GM18505 (cell line): ENCODE data around the gene UBASH3A.

Experiments used
- ATAC-seq: cut with Tn5 transposase; IDR thresholded peaks from one replicate; pipeline ENCODE4 v1.9.1; 2021; ENCODE audit not compliant: unreplicated experiment
- POLR2A ChIP-seq: IDR thresholded peaks from 4 replicates; pipeline ENCODE4 v1.6.1; 2011; ENCODE audit warnings: borderline replicate concordance; ENCODE audit not compliant: insufficient read depth, insufficient read length; ENCODE audit errors: extremely low read depth

Gene UBASH3A

DNA sequence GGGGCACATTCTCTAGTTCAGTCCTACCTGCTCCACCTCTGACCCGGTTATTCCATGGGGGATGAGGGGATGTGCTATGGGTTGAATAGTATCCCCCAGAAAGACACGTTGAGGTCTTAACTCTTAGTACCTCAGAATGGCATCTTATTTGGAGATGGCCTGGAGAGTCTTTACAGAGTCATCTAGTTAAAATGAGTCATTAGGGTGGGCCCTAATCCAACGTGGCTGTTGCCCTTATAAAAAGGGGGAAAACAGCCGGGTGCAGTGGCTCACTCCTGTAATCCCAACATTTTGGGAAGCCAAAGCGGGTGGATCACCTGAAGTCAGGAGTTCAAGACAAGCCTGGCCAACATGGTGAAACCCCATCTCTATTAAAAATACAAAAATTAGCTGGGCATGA, 13.5 kb upstream of the UBASH3A start:
- no peak for ATAC-seq

GRCh38 chr21:42390696-42391095, 13.0 kb upstream of the UBASH3A start:
- no peak for ATAC-seq
- no peak for TF ChIP-seq POLR2A

More for the DNA sequence above, 13.5 kb upstream of the UBASH3A start:
- TF ChIP-seq POLR2A = no peak

DNA sequence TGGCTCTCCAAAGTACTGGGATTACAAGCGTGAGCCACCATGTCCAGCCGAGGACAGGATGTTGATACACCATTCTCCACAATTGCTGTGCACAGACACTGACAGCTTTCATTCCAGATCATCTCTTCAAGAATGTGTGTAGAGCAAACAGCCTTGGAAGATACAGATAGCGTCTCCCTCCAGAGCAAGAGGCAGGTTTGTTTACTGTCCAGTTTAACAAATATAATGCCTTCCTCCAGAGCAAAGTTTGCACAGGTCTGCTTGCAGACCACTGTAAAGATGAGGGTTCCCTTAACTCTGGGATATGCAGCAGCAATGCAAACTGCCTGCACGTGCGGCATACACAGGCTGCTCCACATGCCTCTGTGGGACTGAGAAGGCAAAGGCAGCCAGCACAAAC, 12.4 kb upstream of the UBASH3A start:
- TF ChIP-seq POLR2A = no peak
- ATAC-seq = no peak

DNA sequence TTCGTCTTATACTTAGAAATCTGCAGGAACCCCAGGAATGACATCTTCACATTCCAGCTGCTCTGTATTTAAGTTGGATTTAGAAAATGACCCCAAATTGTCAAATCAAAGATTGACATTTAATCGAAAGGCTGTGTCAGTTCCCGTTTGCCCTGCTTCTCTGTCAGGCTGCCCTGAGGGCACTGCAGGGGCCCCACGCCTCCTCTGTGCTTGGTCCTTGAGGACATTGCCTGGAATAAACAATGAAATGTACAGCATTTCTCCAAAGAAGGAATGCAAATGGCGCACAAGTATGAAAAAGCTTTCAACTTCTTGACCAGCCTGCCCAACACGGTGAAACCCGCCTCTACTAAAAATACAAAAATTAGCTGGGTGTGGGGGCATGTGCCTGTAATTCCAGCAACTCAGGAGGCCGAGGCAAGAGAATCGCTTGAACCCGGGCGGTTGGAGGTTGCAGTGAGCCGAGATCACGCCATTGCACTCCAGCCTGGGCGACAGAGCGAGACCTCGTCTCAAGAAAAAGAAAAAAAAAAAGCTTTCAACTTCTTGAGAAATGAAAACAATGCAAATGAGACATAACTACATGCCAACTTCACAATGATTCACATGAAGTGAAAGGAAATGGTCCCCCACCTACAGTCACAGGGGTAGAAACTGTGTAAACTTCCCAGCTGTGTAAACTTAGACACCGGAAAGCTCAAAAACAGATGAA, 10.8 kb upstream of the UBASH3A start:
- ATAC-seq = peak; percentile 72
- no peak for TF ChIP-seq POLR2A

GRCh38 chr21:42393443-42393950, 10.2 kb upstream of the UBASH3A start:
- no peak for TF ChIP-seq POLR2A

DNA sequence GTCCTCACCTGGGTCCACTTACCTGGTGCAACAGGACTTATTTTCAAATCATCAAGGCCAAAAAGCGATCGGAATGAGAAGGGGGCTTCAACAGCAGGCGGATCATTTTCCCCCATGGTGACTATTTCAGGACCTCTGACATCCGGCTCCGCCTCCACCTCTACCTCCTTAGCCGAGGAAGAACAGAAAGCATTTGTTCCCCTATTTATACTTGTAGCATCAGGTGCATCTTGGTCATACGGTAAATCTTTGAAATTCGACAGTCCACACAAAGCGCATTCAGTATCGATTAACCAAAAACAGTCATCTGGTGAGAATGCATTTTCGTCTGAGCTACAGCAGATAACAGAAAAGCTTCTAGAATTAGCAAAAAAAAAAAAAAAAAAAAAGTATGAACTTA, 8.4 kb upstream of the UBASH3A start:
- no peak for TF ChIP-seq POLR2A

More at GRCh38 chr21:42393443-42393950, 10.2 kb upstream of the UBASH3A start:
- ATAC-seq = peak; percentile 26

DNA sequence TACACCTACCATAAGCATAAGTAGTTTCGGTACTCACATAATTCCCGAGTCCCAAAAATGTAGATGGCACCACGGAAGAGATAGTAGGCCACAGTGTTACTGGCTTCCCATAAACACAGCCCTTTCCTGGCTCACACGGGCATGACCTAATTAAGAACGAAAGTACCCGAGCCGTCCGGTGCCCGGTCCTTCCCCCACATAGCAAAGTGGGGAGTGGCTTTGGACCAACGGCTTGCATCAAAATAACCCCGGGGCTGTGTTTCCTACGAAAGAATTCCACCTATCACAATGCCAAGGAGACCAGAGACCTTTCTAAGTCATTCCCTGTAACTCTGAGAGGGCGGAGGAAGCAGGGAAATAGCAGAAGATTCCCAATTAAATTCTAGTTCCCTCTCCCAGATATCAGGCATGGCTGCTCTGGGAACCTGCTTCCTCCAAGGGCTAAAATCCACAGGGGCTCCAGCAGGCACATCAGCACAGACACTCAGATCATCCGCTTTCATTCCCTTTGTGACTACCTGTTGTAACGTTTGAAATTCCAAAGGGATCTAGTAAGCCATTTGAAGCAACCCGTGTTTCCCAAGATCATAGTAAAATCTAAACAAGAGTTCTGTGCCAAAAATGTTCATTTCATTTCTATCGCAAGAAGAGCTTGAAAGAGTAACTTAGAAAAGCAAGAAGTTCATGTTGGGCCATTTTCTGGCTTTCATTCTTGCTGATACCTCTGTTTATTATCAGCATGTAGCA, 7.6 kb upstream of the UBASH3A start, which contains the start of gene TMPRSS3:
Gene TMPRSS3, minus strand, starts transcription at position 148 of the 747 bp plus-strand sequence. CDS start 635 bp downstream, outside the sequence.
- TF ChIP-seq POLR2A = no peak
- no peak for ATAC-seq

More for the DNA sequence above, 8.4 kb upstream of the UBASH3A start:
- no peak for ATAC-seq

DNA sequence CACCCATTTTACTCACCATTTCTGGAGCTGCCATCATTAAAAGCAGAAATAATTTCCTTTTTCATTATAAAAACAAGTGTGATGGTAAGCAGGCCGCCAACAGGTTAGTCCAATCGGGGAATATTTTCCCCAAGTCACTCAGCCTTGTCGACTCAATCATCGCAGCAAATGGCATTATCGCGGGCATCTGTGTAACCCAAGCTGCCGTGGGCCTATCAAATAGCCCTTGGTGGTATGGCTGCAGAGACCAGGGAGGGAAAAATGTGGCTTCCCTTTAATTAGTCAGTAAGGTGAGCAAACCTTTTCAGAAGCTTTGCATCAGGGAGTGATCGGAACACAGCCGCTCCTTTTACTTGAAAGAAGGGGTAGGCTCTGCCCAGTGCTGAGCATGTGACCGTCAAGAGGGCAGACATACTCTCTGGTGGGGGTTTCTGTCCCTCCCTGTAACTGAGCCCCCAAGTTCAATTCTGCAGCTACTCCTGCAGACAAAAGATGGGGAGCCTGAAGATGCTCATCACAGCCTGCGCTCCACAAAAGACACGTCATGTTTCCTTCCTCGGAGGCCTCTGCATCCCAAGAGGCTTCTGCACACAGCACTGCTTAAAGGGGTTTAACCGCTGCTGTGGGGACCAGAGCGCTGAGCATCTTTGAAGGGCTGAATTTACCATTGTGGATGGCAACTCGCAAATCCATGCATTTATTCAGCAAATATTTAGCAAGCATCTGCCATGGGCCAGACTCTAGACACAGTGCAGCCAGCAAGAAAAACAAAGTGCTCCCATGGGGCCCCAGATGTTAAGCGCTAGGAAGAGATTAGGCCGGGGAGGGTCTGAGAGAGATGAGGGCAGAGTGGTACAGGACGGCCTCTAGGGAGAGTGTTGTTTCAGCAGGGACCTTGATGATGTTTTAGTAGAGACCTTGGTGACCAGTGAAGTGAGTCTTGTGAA, 6.6 kb upstream of the UBASH3A start:
- TF ChIP-seq POLR2A = no peak
- no peak for ATAC-seq

- no peak for ATAC-seq
- TF ChIP-seq POLR2A = no peak
Measured at GRCh38 chr21:42397746-42398394, 5.8 kb upstream of the UBASH3A start.

DNA sequence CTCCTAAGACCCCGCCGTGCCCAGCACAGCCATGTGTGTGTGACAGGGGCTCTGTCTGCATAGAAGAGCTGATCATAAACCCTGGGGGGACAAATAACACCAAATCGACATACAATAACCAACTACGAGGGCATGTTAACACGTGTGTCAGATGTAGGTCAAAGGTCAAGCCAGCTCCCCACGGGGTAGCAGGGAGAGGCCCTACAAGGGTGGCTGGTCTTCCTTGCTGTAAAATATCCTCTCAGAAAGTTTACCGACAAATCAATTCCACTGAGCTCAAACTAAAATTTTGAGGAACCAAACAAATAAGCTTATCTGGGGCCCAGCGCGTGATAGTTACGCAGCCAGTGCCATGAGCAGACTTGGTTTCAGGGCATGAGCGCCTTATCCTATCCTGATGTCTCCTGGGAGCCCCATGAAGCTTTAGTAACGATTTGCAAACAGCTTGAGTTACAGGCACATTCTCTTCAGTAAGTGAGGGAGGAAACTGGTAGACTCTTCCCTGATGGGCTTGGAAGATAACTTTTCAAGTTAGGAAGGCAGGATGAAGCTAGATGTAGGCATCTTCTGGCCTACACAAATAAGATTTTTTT, 5.2 kb upstream of the UBASH3A start:
- ATAC-seq = no peak
- no peak for TF ChIP-seq POLR2A

- no peak for TF ChIP-seq POLR2A
- ATAC-seq = no peak
Measured at GRCh38 chr21:42400525-42400924, 3.2 kb upstream of the UBASH3A start.

- ATAC-seq = no peak
- TF ChIP-seq POLR2A = no peak
Measured at GRCh38 chr21:42401154-42401553, 2.5 kb upstream of the UBASH3A start.

DNA sequence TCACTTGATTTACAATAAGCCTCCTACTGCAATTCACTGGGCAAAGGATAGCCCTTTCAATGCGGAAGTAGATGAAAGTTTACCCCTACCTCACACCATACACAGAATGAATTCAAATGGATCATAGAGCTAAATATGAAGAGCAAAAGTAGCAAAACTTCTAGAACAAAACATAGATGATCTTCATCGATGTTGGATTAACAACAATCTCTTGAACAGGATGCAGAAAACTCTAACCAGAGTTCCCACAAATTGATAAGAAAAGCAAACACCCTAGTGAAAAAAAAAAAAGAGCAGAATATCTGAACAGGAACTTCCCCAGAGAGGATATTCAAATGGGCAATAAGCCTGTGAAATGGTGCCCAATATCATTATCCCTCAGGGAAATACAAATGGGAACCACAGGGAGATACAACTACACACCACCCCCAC, 1.9 kb upstream of the UBASH3A start:
- no peak for ATAC-seq
- no peak for TF ChIP-seq POLR2A

GRCh38 chr21:42404539-42404938, 837 bp downstream of the UBASH3A start:
- ATAC-seq = no peak
- TF ChIP-seq POLR2A = no peak
